Measurements from ENCODE around the gene DHX8.

- TF ChIP-seq CTCF (IDR thresholded peaks at IDR 0.05) = no peak
- no peak for TF ChIP-seq POLR2A (IDR thresholded peaks at IDR 0.05; ENCODE audit: low read depth)
- no peak for TF ChIP-seq EP300 (IDR thresholded peaks at IDR 0.05)
- TF ChIP-seq POLR2AphosphoS5 (IDR thresholded peaks at IDR 0.05) = no peak
Observed at GRCh38 chr17:43526886-43527648, 43.3 kb downstream of the DHX8 start.

Data from esophagus muscularis mucosa (tissue), 4 donors.